LNCaP clone FGC (cell line): ENCODE data around the gene CCL19.
A peak's percentile ranks its signal among the peaks of the same experiment; 100 is the strongest.

ENCODE experiments used
- DNase-seq: peaks from one replicate; pipeline ENCODE4 v3.0.0-alpha.2; 2011; ENCODE audit warnings: low read depth
- H3K4me3 ChIP-seq: 2 replicates; pipeline ENCODE4 v1.5.1; 2011; ENCODE audit warnings: mild to moderate bottlenecking, low read depth, low read length, control low read depth
- TF ChIP-seq, protein P1 (sequence below): IDR thresholded peaks from 2 replicates; pipeline ENCODE4 v1.5.1; 2012; ENCODE audit warnings: mild to moderate bottlenecking; ENCODE audit not compliant: control insufficient read depth, insufficient read depth; ENCODE audit errors: extremely low read depth

CCL19 gene

DNA sequence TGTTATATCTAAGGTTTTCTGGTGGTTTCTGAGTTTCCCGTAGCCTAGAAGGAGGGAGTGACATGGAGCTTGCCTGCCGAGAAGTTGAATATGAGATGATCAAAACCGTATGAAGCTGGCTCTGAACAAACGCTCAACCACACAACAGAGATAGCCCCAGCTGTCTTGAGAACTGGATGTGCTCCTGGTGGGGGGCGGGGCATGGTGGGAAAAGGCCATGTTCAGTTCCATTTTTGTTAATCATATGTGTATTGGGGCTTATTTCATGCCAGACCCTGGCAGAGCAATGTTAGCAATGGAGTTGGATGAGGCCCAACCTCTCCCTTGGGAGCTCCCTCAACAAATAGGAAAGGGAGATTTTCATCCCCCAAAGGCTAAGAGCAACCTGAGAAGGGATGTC lies 4.8 kb downstream of the CCL19 start:
- TF ChIP-seq, protein P1, sequence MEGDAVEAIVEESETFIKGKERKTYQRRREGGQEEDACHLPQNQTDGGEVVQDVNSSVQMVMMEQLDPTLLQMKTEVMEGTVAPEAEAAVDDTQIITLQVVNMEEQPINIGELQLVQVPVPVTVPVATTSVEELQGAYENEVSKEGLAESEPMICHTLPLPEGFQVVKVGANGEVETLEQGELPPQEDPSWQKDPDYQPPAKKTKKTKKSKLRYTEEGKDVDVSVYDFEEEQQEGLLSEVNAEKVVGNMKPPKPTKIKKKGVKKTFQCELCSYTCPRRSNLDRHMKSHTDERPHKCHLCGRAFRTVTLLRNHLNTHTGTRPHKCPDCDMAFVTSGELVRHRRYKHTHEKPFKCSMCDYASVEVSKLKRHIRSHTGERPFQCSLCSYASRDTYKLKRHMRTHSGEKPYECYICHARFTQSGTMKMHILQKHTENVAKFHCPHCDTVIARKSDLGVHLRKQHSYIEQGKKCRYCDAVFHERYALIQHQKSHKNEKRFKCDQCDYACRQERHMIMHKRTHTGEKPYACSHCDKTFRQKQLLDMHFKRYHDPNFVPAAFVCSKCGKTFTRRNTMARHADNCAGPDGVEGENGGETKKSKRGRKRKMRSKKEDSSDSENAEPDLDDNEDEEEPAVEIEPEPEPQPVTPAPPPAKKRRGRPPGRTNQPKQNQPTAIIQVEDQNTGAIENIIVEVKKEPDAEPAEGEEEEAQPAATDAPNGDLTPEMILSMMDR: no peak
- no peak for DNase-seq

DNA sequence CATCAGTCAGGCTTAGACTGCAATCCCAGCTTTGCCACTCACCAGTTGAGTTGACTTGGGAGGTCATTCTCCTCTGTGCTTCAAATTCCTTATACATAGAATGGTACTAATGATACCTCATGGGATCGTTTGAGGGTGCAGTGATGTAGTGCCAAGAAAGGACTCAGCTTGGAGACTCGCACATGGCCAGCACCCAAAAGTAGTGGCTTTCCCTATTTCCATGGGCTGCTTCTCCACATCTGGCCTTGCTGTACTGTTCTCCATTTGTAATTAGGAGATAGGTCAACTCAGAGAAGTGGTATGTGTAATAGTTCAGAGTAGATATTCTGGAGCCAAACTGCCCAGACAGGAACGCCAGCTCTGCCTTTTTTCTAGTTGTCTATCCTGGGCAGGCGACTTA lies 5.5 kb downstream of the CCL19 start:
- TF ChIP-seq, protein P1: no peak
- no peak overlapping the region for H3K4me3 ChIP-seq

More for the DNA sequence above, 4.8 kb downstream of the CCL19 start:
- no peak overlapping the region for H3K4me3 ChIP-seq

DNA sequence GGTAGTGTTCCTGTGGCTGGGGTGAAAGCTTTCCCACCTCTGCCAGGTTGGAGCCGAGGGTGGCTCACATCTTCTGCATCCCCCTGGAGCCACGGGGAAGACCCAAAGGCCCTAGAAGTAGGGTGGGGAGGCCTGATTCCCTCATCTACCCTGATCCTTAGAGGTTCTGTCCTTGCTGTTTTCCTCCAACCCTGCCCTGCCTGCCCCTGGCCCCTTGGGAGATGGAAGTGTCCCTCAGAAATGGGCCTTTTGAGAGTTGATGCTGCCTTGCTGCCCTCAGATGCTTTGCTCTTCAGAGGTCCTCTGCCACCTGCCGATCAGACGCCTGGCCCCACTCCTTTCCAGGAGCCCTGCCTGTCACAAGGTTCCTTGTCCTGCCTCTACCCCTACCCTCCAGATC lies 6.3 kb downstream of the CCL19 start:
- H3K4me3 ChIP-seq: no peak overlapping the region
- TF ChIP-seq, protein P1: no peak
- no peak for DNase-seq

More for the DNA sequence above, 5.5 kb downstream of the CCL19 start:
- no peak for DNase-seq

DNA sequence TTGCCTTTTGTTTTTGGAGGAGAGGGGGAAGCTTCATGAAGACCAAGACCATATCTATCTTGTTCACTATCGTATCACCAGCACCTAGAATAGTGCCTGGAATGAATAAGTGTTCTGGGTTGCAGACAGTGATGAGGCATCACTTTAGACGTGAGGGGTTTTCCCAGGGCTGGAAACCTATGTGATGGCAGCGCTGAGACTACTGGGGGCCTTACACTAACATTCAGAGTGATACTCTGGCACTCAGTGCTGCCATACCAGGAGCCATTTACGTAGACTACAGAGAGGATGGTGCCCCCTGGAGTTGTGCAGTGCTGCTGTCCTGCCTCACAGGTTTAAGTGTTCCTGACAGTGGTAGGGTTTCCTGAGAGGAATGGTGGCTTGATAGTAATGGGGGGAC lies 6.9 kb downstream of the CCL19 start:
- H3K4me3 ChIP-seq: no peak overlapping the region
- TF ChIP-seq, protein P1: no peak
- DNase-seq: no peak

DNA sequence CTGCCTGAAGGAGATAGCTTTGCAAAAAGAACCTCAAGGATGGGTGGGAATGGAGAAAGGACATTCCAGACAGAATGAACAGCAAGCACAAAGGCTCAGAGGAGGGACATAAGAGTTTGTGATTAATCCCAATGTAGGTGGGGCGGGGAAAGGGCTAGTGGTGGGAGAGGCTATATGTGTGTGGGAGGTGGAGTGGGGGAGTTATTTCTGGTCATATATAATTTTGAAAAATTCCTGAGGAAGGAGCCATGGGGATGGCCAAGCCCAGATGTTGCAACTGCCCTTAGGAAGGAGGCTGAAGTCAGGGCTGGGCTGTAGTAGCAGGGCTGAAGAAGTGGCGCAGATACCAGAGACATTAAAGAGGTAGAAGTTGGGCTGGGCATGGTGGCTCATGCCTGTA lies 15.2 kb downstream of the CCL19 start:
- DNase-seq: no peak
- no peak overlapping the region for H3K4me3 ChIP-seq
- TF ChIP-seq, protein P1: no peak

DNA sequence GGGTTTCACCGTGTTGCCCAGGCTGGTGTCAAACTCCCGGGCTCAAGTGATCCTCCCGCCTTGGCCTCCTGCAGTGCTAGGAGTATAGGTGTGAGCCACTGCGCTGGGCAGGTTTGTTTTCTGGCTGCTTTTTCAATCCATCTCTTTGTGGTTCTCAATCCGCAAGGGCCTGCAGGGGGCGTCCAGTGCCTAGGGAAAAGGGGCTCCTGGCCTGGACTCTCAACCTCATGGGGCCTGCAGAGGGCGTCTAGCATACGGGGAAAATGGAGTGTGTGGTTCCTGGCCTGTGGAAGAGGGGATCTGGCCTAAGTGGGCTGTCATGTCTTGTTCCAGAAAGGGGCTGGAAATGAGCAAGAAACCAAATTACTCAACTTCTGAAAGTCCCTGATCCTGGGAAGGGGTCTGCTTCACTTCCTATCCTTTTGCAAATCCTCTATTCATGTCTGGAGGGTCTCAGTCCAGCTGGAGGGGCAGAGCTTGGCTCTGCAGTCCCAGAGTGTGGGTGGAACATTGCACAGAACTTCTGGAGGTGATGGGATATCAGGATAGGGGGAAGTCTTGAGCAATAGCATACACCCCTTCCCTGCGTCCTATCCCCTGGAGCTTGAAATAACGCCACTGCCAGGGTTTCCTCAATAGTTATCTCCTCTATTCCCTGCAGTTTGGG lies 15.9 kb downstream of the CCL19 start:
- TF ChIP-seq, protein P1: peak; percentile 83
- H3K4me3 ChIP-seq: no peak overlapping the region
- no peak for DNase-seq

DNA sequence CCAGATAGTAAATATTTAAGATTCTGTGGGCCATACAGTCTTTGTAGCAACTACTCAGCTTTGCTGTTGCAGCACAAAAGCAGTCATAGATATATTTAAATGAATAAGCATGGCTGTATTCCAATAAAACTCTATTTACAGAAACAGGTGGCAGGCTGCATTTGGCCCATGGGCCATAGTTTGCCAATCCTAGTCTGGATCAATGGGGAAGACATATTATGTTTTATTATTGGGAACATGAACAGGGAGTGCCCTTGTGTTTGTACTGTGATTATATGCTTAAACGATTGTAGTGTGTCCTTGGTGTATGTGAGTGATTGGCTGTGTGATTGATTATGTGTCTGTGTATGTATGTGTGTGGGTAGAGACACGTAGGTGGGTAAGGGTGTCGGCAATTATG lies 16.6 kb downstream of the CCL19 start:
- H3K4me3 ChIP-seq: no peak overlapping the region
- TF ChIP-seq, protein P1: no peak
- DNase-seq: peak; percentile 53
